ENCODE results near the gene TAT.
"Not testable (repeated sequence)": the region's sequence is repeated elsewhere in the genome, so short reads cannot be mapped to it uniquely, and the experiment has no call there.

GRCh38 chr16:71561886-71562285 is 15.0 kb downstream of the TAT start:
- not testable (repeated sequence) for TF ChIP-seq CTCF, EP300 (IDR thresholded peaks at IDR 0.05)
